ENCODE measurements around the gene NMNAT2. TPM values are rescaled to one million over a fixed set of nuclear protein-coding genes. Genes with fewer than 3 reads are reported as not detected.

Gene NMNAT2
- total RNA-seq, 2 donors from 2014 or later: 1.0 to 1.3 TPM

DNA sequence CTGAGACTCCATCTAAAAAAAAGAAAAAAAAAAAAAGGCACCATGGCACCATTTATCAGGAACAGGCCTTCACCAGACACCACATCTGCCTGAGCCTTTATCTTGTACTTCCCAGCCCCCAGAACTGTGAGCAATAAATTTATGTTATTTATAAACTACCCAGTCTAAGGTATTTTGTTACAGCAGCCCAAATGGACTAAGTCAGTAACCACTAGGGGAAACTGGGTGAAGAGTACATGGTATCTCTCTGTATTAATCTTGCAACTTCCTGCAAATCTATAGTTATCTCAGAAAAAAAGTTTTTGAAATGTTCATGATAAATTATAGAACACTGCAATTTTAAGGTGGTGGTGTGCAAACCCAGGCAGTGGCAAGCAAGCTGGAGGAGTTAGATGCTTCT, 117.8 kb downstream of the NMNAT2 start:
- no peaks in the 10 kb centered on the region for H3K9me3 ChIP-seq
- intact Hi-C loops (cut with DNase I): no loop called here
- no peaks in the 10 kb centered on the region for H3K36me3 ChIP-seq (replicated peaks in 1 of 2; ENCODE audit: insufficient read depth in 1 of 2, low read depth in 2 of 2)
- no peak for TF ChIP-seq CTCF (IDR thresholded peaks at IDR 0.05)
- TF ChIP-seq POLR2A (IDR thresholded peaks at IDR 0.05): no peak
- H3K27ac ChIP-seq: no peak overlapping the region
- H3K4me3 ChIP-seq: no peak overlapping the region
- no peaks in the 10 kb centered on the region for H3K4me1 ChIP-seq
- no peaks in the 10 kb centered on the region for H3K27me3 ChIP-seq
- ATAC-seq (no peak), DNase-seq (no peak)

GRCh38 chr1:183296782-183297181, 121.4 kb downstream of the NMNAT2 start:
- no peak for ATAC-seq
- TF ChIP-seq CTCF (IDR thresholded peaks at IDR 0.05) (no peak), POLR2A (IDR thresholded peaks at IDR 0.05) (no peak)

GRCh38 chr1:183295521-183295920, 122.7 kb downstream of the NMNAT2 start:
- intact Hi-C loops (cut with DNase I): no loop called here
- Histone ChIP-seq H3K4me3 (no peak overlapping the region), H3K36me3 (replicated peaks in 1 of 2; ENCODE audit: insufficient read depth in 1 of 2, low read depth in 2 of 2) (no peaks in the 10 kb centered on the region), H3K27me3 (no peaks in the 10 kb centered on the region), H3K27ac (no peak overlapping the region), H3K4me1 (no peaks in the 10 kb centered on the region), H3K9me3 (no peaks in the 10 kb centered on the region)
- ATAC-seq (no peak), DNase-seq (no peak)
- TF ChIP-seq CTCF (IDR thresholded peaks at IDR 0.05) (no peak), POLR2A (IDR thresholded peaks at IDR 0.05) (no peak)
- WGBS, 2 donors: 64% methylated on average over 5 of the region's 5 CpGs

More at GRCh38 chr1:183296782-183297181, 121.4 kb downstream of the NMNAT2 start:
- Histone ChIP-seq H3K9me3 (no peaks in the 10 kb centered on the region), H3K27ac (no peak overlapping the region), H3K4me1 (no peaks in the 10 kb centered on the region), H3K36me3 (replicated peaks in 1 of 2; ENCODE audit: insufficient read depth in 1 of 2, low read depth in 2 of 2) (no peaks in the 10 kb centered on the region), H3K27me3 (no peaks in the 10 kb centered on the region), H3K4me3 (no peak overlapping the region)
- intact Hi-C loops (cut with DNase I): no loop called here
- no peak for DNase-seq
- WGBS, 2 donors: 93 to 96% methylated on average over 4 of the region's 4 CpGs

DNA sequence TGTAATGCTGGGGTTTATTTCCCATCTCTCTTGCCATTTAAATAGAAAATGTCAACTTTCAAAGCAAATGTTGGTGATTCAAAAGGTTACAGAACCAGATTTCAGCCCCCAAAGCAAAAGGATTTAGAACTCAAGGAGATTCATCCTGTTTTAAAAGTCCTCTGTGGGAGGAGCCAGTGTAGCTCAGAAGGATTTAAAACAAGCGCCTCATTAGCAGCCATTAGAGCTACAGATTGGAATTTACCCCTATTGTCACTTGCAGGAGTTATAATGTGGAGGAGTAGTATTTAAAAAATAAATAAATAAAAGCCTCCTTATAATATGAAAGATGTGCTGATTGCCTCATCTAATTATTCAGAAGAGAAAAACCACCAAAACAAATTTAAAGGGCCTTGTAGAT, 124.3 kb downstream of the NMNAT2 start:
- Histone ChIP-seq H3K4me3 (no peak overlapping the region), H3K27ac (no peak overlapping the region), H3K9me3 (no peaks in the 10 kb centered on the region), H3K27me3 (no peaks in the 10 kb centered on the region), H3K4me1 (no peaks in the 10 kb centered on the region), H3K36me3 (replicated peaks in 1 of 2; ENCODE audit: insufficient read depth in 1 of 2, low read depth in 2 of 2) (no peaks in the 10 kb centered on the region)
- no peak for DNase-seq
- 93 to 100% methylated on average over 1 of the region's 1 CpG for WGBS, 2 donors
- TF ChIP-seq CTCF (IDR thresholded peaks at IDR 0.05) (no peak), POLR2A (IDR thresholded peaks at IDR 0.05) (no peak)
- no peak for ATAC-seq
- intact Hi-C loops (cut with DNase I): no loop called here

DNA sequence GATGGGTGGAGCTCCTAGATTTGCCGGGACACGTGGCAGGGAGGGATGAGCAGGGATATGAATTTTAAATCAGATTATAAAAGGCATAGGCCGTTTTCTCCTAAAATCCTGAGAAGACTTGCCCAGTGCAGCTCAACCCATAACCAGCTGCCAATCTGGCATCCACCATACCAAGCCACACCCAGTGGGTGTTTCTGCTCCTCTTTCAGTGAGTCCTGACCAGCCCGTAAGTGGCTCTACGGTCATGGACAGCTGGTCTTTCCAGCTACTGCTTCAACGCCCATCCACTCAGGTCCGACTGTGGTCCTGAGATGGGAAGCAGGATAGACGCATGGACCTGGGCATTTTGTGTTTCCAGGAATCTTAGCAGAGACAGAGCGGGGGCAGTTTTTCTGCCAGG, 124.9 kb downstream of the NMNAT2 start:
- no peak for TF ChIP-seq CTCF (IDR thresholded peaks at IDR 0.05)
- Histone ChIP-seq H3K36me3 (replicated peaks in 1 of 2; ENCODE audit: insufficient read depth in 1 of 2, low read depth in 2 of 2) (no peaks in the 10 kb centered on the region), H3K27ac (no peak overlapping the region), H3K9me3 (no peaks in the 10 kb centered on the region), H3K27me3 (no peaks in the 10 kb centered on the region), H3K4me1 (no peaks in the 10 kb centered on the region), H3K4me3 (no peak overlapping the region)
- DNase-seq (no peak), ATAC-seq (no peak)
- 87 to 92% methylated on average over 9 of the region's 9 CpGs for WGBS, 2 donors
- intact Hi-C loops (cut with DNase I): no loop called here

Measured in body of pancreas (tissue), 4 donors.